ENCODE measurements around the gene SLC25A28.

The SLC25A28 gene

GRCh38 chr10:99590799-99591198 is 29.4 kb downstream of the SLC25A28 start:
- DNase-seq (ENCODE audit: low read depth in 3 of 3) = no peak

- no peak for DNase-seq (ENCODE audit: low read depth in 3 of 3)
Measured at GRCh38 chr10:99583687-99584086, 36.6 kb downstream of the SLC25A28 start.

DNA sequence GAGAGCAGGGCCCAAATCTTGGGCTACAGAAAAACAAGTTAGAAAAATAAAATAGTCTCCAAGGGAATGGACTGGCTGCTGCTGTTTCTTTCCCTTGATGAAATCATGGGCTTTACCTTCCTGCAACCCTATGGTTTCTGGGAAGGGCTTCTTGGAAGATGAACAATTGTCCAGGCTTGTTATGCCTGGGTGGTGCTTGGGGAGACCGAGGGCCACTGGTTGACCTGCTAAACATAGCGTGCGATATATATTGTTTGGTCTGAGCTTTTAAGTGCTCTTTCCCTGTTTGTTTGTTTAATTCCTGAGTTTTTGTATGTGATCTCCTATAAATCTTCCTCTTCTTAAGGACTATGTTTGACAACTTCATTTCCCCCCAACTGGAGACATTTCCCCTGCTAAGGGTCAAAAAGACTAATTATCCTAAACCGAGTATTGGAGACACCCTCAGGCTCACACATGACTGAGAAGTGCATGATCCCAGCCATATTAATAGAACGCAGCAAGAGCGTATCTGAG is 37.9 kb downstream of the SLC25A28 start:
- DNase-seq (ENCODE audit: low read depth in 3 of 3) = no peak

DNA sequence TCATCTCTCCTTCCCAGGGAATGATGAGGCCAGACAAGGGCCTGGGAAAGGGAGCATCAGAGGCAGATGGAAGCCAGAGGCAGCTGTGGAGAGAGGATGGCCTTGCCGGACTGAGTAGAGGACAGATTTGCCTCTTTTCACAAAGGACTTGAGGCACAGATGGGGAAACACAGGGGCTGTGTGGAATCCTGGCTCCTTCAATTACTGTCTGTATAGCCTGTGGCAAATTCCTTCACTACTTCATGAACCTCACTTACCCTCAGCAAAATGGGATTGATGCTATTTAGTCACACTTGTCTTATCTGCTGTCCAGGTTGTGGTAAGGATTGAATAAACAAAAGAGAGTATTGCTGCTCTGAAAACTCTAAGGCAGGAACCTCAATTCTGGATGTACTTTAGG is 40.3 kb downstream of the SLC25A28 start:
- DNase-seq (ENCODE audit: low read depth in 3 of 3) = no peak

DNA sequence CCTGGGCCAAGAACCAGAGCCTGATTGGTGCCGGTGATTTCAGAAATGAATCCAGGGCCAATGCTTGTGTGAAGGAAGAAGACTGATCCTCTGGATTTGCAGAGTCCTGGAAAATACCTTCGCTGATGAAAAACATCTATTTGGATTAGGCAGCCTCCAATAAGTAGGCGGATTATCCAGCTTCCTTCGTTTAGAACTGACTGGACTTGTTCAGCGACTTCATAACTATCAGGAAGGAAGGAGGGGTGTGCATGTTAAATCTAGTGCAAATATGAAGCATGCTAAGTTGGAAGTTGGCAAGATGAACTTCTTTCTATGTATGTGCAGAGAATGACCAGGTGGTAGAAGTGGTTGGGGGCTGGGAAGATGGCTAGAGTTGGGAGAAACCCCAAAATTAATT is 46.4 kb downstream of the SLC25A28 start:
- no peak for DNase-seq (ENCODE audit: low read depth in 3 of 3)

GRCh38 chr10:99571816-99572215 is 48.4 kb downstream of the SLC25A28 start:
- DNase-seq (ENCODE audit: low read depth in 3 of 3) = no peak

- DNase-seq (ENCODE audit: low read depth in 3 of 3) = no peak
Measured at GRCh38 chr10:99569961-99570360, 50.3 kb downstream of the SLC25A28 start.

GRCh38 chr10:99569253-99569939 is 50.8 kb downstream of the SLC25A28 start:
- no peak for DNase-seq (ENCODE audit: low read depth in 3 of 3)

- DNase-seq (ENCODE audit: low read depth in 3 of 3) = no peak
Measured at GRCh38 chr10:99565166-99565565, 55.1 kb downstream of the SLC25A28 start.

- DNase-seq (ENCODE audit: low read depth in 3 of 3) = no peak
Measured at GRCh38 chr10:99564361-99564760, 55.9 kb downstream of the SLC25A28 start.

- DNase-seq (ENCODE audit: low read depth in 3 of 3) = no peak
Measured at GRCh38 chr10:99562631-99563030, 57.6 kb downstream of the SLC25A28 start.

Measured in stimulated activated CD4-positive, alpha-beta T cell treated with anti-CD3 and anti-CD28 coated beads, TNF-alpha, amount 100 ng/mL, for 48 hours (primary cell).